HG03378 (cell line): ENCODE measurements around the gene KCNIP3.

Experiments
- ATAC-seq: cut with Tn5 transposase; IDR thresholded peaks from one replicate; pipeline ENCODE4 v1.9.1; 2021; ENCODE audit warnings: mild to moderate bottlenecking, moderate library complexity; ENCODE audit not compliant: unreplicated experiment

The KCNIP3 gene

GRCh38 chr2:95274291-95275150 lies 22.6 kb upstream of the KCNIP3 start, which contains the start of gene PROM2:
PROM2 (plus strand) TSS chr2:95274449; CDS start chr2:95274586, 137 bp downstream.
- ATAC-seq: no peak

GRCh38 chr2:95275151-95275515 lies 22.0 kb upstream of the KCNIP3 start:
- no peak for ATAC-seq

GRCh38 chr2:95275601-95276243 lies 21.4 kb upstream of the KCNIP3 start:
- no peak for ATAC-seq

- ATAC-seq: no peak
These were observed 20.8 kb upstream of the KCNIP3 start for GRCh38 chr2:95276244-95276887.

GRCh38 chr2:95276888-95277245 lies 20.3 kb upstream of the KCNIP3 start:
- ATAC-seq: no peak

GRCh38 chr2:95277246-95277906 lies 19.8 kb upstream of the KCNIP3 start:
- no peak for ATAC-seq

GRCh38 chr2:95278051-95278471 lies 19.1 kb upstream of the KCNIP3 start:
- no peak for ATAC-seq

GRCh38 chr2:95278637-95279225 lies 18.4 kb upstream of the KCNIP3 start:
- no peak for ATAC-seq

GRCh38 chr2:95279435-95280035 lies 17.6 kb upstream of the KCNIP3 start:
- ATAC-seq: no peak

GRCh38 chr2:95281071-95281470 lies 16.1 kb upstream of the KCNIP3 start:
- no peak for ATAC-seq

GRCh38 chr2:95281786-95282185 lies 15.4 kb upstream of the KCNIP3 start:
- ATAC-seq: no peak

GRCh38 chr2:95282458-95282857 lies 14.7 kb upstream of the KCNIP3 start:
- no peak for ATAC-seq

GRCh38 chr2:95283562-95283961 lies 13.6 kb upstream of the KCNIP3 start:
- ATAC-seq: no peak

- ATAC-seq: no peak
These were observed 12.1 kb upstream of the KCNIP3 start for GRCh38 chr2:95284886-95285541.

- no peak for ATAC-seq
These were observed 11.6 kb upstream of the KCNIP3 start for GRCh38 chr2:95285542-95285932.

GRCh38 chr2:95287336-95287735 lies 9.8 kb upstream of the KCNIP3 start:
- ATAC-seq: no peak

GRCh38 chr2:95287806-95288205 lies 9.3 kb upstream of the KCNIP3 start:
- ATAC-seq: no peak

GRCh38 chr2:95289253-95289652 lies 7.9 kb upstream of the KCNIP3 start:
- no peak for ATAC-seq

- no peak for ATAC-seq
These were observed 5.9 kb upstream of the KCNIP3 start for GRCh38 chr2:95291222-95291621.

GRCh38 chr2:95292623-95293260 lies 4.4 kb upstream of the KCNIP3 start:
- ATAC-seq: no peak
